ENCODE results near the gene FALEC.

FALEC gene

GRCh38 chr1:150566589-150567340 lies 51.2 kb downstream of the FALEC start:
- no peak for DNase-seq
- Histone ChIP-seq H3K36me3 (ENCODE audit: control insufficient read depth, insufficient read depth, low read length) (no peaks in the 10 kb centered on the region), H3K56ac (ENCODE audit: low read length) (peak overlapping the region; percentile 69), H3K4me2 (ENCODE audit: low read length) (no peak overlapping the region), H4K5ac (ENCODE audit: low read length) (no peak overlapping the region), H3K4me3 (ENCODE audit: low read length) (no peak overlapping the region), H3K4ac (ENCODE audit: low read depth, low read length) (no peak overlapping the region), H2BK120ac (ENCODE audit: low read depth, low read length) (no peak overlapping the region), H3K79me2 (ENCODE audit: control insufficient read depth, insufficient read depth, low read length) (peaks cover 22% of the 10 kb centered on the region), H3K27me3 (ENCODE audit: insufficient read depth, low read length, poor library complexity) (no peaks in the 10 kb centered on the region), H2AK5ac (ENCODE audit: low read length) (no peak overlapping the region), H3K27ac (ENCODE audit: low read depth, low read length) (peak overlapping the region; percentile 63), H3K23ac (ENCODE audit: low read length) (no peak overlapping the region), H3K18ac (ENCODE audit: low read length) (peak overlapping the region; percentile 62), H3K4me1 (ENCODE audit: control insufficient read depth, low read depth, low read length) (peaks cover 16% of the 10 kb centered on the region), H2BK15ac (replicated peaks; ENCODE audit: low read depth) (no peak overlapping the region), H4K8ac (ENCODE audit: low read depth, low read length) (no peak overlapping the region), H2BK5ac (ENCODE audit: low read length) (no peak overlapping the region), H3K79me1 (ENCODE audit: low read length) (peaks cover 9% of the 10 kb centered on the region), H3K9ac (ENCODE audit: low read length) (peak overlapping the region; percentile 41)
- WGBS (ENCODE audit: extremely low coverage, insufficient coverage, low lambda C conversion rate): no CpG with 5 or more reads among the region's 12 CpGs

GRCh38 chr1:150567341-150567716 lies 51.8 kb downstream of the FALEC start:
- Histone ChIP-seq H3K4ac (ENCODE audit: low read depth, low read length) (no peak overlapping the region), H3K18ac (ENCODE audit: low read length) (peak overlapping the region; percentile 62), H3K79me1 (ENCODE audit: low read length) (peaks cover 9% of the 10 kb centered on the region), H3K27me3 (ENCODE audit: insufficient read depth, low read length, poor library complexity) (no peaks in the 10 kb centered on the region), H3K9ac (ENCODE audit: low read length) (peak overlapping the region; percentile 41), H3K4me1 (ENCODE audit: control insufficient read depth, low read depth, low read length) (peaks cover 16% of the 10 kb centered on the region), H2BK5ac (ENCODE audit: low read length) (no peak overlapping the region), H3K27ac (ENCODE audit: low read depth, low read length) (peak overlapping the region; percentile 63), H2BK15ac (replicated peaks; ENCODE audit: low read depth) (no peak overlapping the region), H3K4me2 (ENCODE audit: low read length) (peak overlapping the region; percentile 14), H2AK5ac (ENCODE audit: low read length) (no peak overlapping the region), H3K79me2 (ENCODE audit: control insufficient read depth, insufficient read depth, low read length) (peaks cover 24% of the 10 kb centered on the region), H3K23ac (ENCODE audit: low read length) (no peak overlapping the region), H3K4me3 (ENCODE audit: low read length) (no peak overlapping the region), H4K5ac (ENCODE audit: low read length) (no peak overlapping the region), H2BK120ac (ENCODE audit: low read depth, low read length) (no peak overlapping the region), H4K8ac (ENCODE audit: low read depth, low read length) (no peak overlapping the region), H3K36me3 (ENCODE audit: control insufficient read depth, insufficient read depth, low read length) (no peaks in the 10 kb centered on the region), H3K56ac (ENCODE audit: low read length) (peak overlapping the region; percentile 69)
- no peak for DNase-seq
- WGBS (ENCODE audit: extremely low coverage, insufficient coverage, low lambda C conversion rate): no CpG with 5 or more reads among the region's 3 CpGs

GRCh38 chr1:150567717-150568593 lies 52.4 kb downstream of the FALEC start:
- Histone ChIP-seq H4K5ac (ENCODE audit: low read length) (no peak overlapping the region), H3K36me3 (ENCODE audit: control insufficient read depth, insufficient read depth, low read length) (peaks cover under 1% of the 10 kb centered on the region), H3K4ac (ENCODE audit: low read depth, low read length) (no peak overlapping the region), H3K27ac (ENCODE audit: low read depth, low read length) (peak overlapping the region; percentile 71), H2BK15ac (replicated peaks; ENCODE audit: low read depth) (no peak overlapping the region), H3K18ac (ENCODE audit: low read length) (peak overlapping the region; percentile 62), H3K56ac (ENCODE audit: low read length) (peak overlapping the region; percentile 69), H3K79me2 (ENCODE audit: control insufficient read depth, insufficient read depth, low read length) (peaks cover 28% of the 10 kb centered on the region), H3K27me3 (ENCODE audit: insufficient read depth, low read length, poor library complexity) (no peaks in the 10 kb centered on the region), H3K79me1 (ENCODE audit: low read length) (peaks cover 9% of the 10 kb centered on the region), H3K4me2 (ENCODE audit: low read length) (peak overlapping the region; percentile 14), H3K4me1 (ENCODE audit: control insufficient read depth, low read depth, low read length) (peaks cover 10% of the 10 kb centered on the region), H3K4me3 (ENCODE audit: low read length) (no peak overlapping the region), H2AK5ac (ENCODE audit: low read length) (no peak overlapping the region), H2BK5ac (ENCODE audit: low read length) (no peak overlapping the region), H2BK120ac (ENCODE audit: low read depth, low read length) (no peak overlapping the region), H3K9ac (ENCODE audit: low read length) (peak overlapping the region; percentile 41), H3K23ac (ENCODE audit: low read length) (no peak overlapping the region), H4K8ac (ENCODE audit: low read depth, low read length) (no peak overlapping the region)
- WGBS (ENCODE audit: extremely low coverage, insufficient coverage, low lambda C conversion rate): no CpG with 5 or more reads among the region's 10 CpGs
- DNase-seq: peak; percentile 99

- H2BK120ac ChIP-seq (ENCODE audit: low read depth, low read length): no peak overlapping the region
- peaks cover 34% of the 10 kb centered on the region for H3K79me2 ChIP-seq (ENCODE audit: control insufficient read depth, insufficient read depth, low read length)
- peaks cover 2% of the 10 kb centered on the region for H3K36me3 ChIP-seq (ENCODE audit: control insufficient read depth, insufficient read depth, low read length)
- no peak overlapping the region for H4K8ac ChIP-seq (ENCODE audit: low read depth, low read length)
- H3K4ac ChIP-seq (ENCODE audit: low read depth, low read length): no peak overlapping the region
- peaks cover 8% of the 10 kb centered on the region for H3K4me1 ChIP-seq (ENCODE audit: control insufficient read depth, low read depth, low read length)
- H3K27me3 ChIP-seq (ENCODE audit: insufficient read depth, low read length, poor library complexity): no peaks in the 10 kb centered on the region
- H3K4me2 ChIP-seq (ENCODE audit: low read length): no peak overlapping the region
- H3K18ac ChIP-seq (ENCODE audit: low read length): no peak overlapping the region
- DNase-seq: no peak
- H3K27ac ChIP-seq (ENCODE audit: low read depth, low read length): peak overlapping the region; percentile 71
- no peak overlapping the region for H2BK5ac ChIP-seq (ENCODE audit: low read length)
- no peak overlapping the region for H2BK15ac ChIP-seq (replicated peaks; ENCODE audit: low read depth)
- no peak overlapping the region for H4K5ac ChIP-seq (ENCODE audit: low read length)
- peaks cover 10% of the 10 kb centered on the region for H3K79me1 ChIP-seq (ENCODE audit: low read length)
- H3K9ac ChIP-seq (ENCODE audit: low read length): peak overlapping the region; percentile 4
- no peak overlapping the region for H3K23ac ChIP-seq (ENCODE audit: low read length)
- H3K4me3 ChIP-seq (ENCODE audit: low read length): no peak overlapping the region
- H3K56ac ChIP-seq (ENCODE audit: low read length): peak overlapping the region; percentile 49
- H2AK5ac ChIP-seq (ENCODE audit: low read length): no peak overlapping the region
These were observed 53.0 kb downstream of the FALEC start for GRCh38 chr1:150568594-150568966.

- no peak overlapping the region for H2BK15ac ChIP-seq (replicated peaks; ENCODE audit: low read depth)
- no peak overlapping the region for H2AK5ac ChIP-seq (ENCODE audit: low read length)
- H4K5ac ChIP-seq (ENCODE audit: low read length): no peak overlapping the region
- H3K79me2 ChIP-seq (ENCODE audit: control insufficient read depth, insufficient read depth, low read length): peaks cover 58% of the 10 kb centered on the region
- H3K36me3 ChIP-seq (ENCODE audit: control insufficient read depth, insufficient read depth, low read length): peaks cover 13% of the 10 kb centered on the region
- H3K9ac ChIP-seq (ENCODE audit: low read length): no peak overlapping the region
- H3K23ac ChIP-seq (ENCODE audit: low read length): no peak overlapping the region
- no peak for DNase-seq
- H3K79me1 ChIP-seq (ENCODE audit: low read length): peaks cover 6% of the 10 kb centered on the region
- H3K4me3 ChIP-seq (ENCODE audit: low read length): no peak overlapping the region
- H3K27me3 ChIP-seq (ENCODE audit: insufficient read depth, low read length, poor library complexity): no peaks in the 10 kb centered on the region
- no peak overlapping the region for H3K56ac ChIP-seq (ENCODE audit: low read length)
- H2BK5ac ChIP-seq (ENCODE audit: low read length): no peak overlapping the region
- H2BK120ac ChIP-seq (ENCODE audit: low read depth, low read length): no peak overlapping the region
- H4K8ac ChIP-seq (ENCODE audit: low read depth, low read length): no peak overlapping the region
- no peak overlapping the region for H3K4me2 ChIP-seq (ENCODE audit: low read length)
- H3K4me1 ChIP-seq (ENCODE audit: control insufficient read depth, low read depth, low read length): peaks cover 11% of the 10 kb centered on the region
- no CpG with 5 or more reads among the region's 4 CpGs for WGBS (ENCODE audit: extremely low coverage, insufficient coverage, low lambda C conversion rate)
- H3K18ac ChIP-seq (ENCODE audit: low read length): no peak overlapping the region
- H3K27ac ChIP-seq (ENCODE audit: low read depth, low read length): peak overlapping the region; percentile 6
- no peak overlapping the region for H3K4ac ChIP-seq (ENCODE audit: low read depth, low read length)
These were observed 57.5 kb downstream of the FALEC start for GRCh38 chr1:150572918-150573647.
